Endodermal cell (in vitro differentiated cells): ENCODE data around the gene PLOD2. TPM values are rescaled to one million over a fixed set of nuclear protein-coding genes. Genes with fewer than 3 reads are reported as not detected.
A peak's percentile ranks its signal among the peaks of the same experiment; 100 is the strongest.

ENCODE experiments used
- DNase-seq: peaks from one replicate; pipeline ENCODE4 v3.0.0-alpha.2; 2017
- H3K27ac ChIP-seq: 2 replicates; pipeline ENCODE4 v1.5.1; 2013; ENCODE audit warnings: mild to moderate bottlenecking, low read depth, low read length, moderate library complexity
- H3K27me3 ChIP-seq: 2 replicates; pipeline ENCODE4 v1.6.1; 2013; ENCODE audit warnings: mild to moderate bottlenecking, low read length, moderate library complexity; ENCODE audit not compliant: insufficient read depth, control insufficient read depth, poor library complexity, severe bottlenecking
- H3K36me3 ChIP-seq: 2 replicates; pipeline ENCODE4 v1.7.0; 2013; ENCODE audit warnings: mild to moderate bottlenecking, low read length, moderate library complexity; ENCODE audit not compliant: control insufficient read depth, insufficient read depth
- H3K4me1 ChIP-seq: one replicate; pipeline ENCODE4 v1.7.0; 2013; ENCODE audit warnings: low read length; ENCODE audit not compliant: control insufficient read depth, insufficient read depth
- H3K4me3 ChIP-seq: 2 replicates; pipeline ENCODE4 v1.5.1; 2013; ENCODE audit warnings: mild to moderate bottlenecking, low read length, moderate library complexity
- H3K9ac ChIP-seq: 2 replicates; pipeline ENCODE4 v1.6.1; 2013; ENCODE audit warnings: mild to moderate bottlenecking, low read length, moderate library complexity; ENCODE audit not compliant: poor library complexity, severe bottlenecking; ENCODE audit errors: extremely low read depth
- H3K9me3 ChIP-seq: 2 replicates; pipeline ENCODE4 v1.6.1; 2013; ENCODE audit warnings: mild to moderate bottlenecking, low read length, moderate library complexity; ENCODE audit not compliant: control insufficient read depth
- H3K27ac Mint-ChIP-seq: 2 replicates; pipeline ENCODE4 v1.8.0; 2020; ENCODE audit warnings: mixed read lengths
- H3K27me3 Mint-ChIP-seq: 2 replicates; pipeline ENCODE4 v1.8.0; 2021; ENCODE audit warnings: mild to moderate bottlenecking, mixed read lengths; ENCODE audit not compliant: insufficient read depth
- H3K36me3 Mint-ChIP-seq: 2 replicates; pipeline ENCODE4 v1.8.0; 2020; ENCODE audit warnings: low read depth, mixed read lengths
- H3K4me1 Mint-ChIP-seq: 2 replicates; pipeline ENCODE4 v1.8.0; 2020; ENCODE audit warnings: mixed read lengths
- H3K4me3 Mint-ChIP-seq: 2 replicates; pipeline ENCODE4 v1.8.0; 2020; ENCODE audit warnings: mild to moderate bottlenecking, moderate library complexity, mixed read lengths
- H3K9me3 Mint-ChIP-seq: 2 replicates; pipeline ENCODE4 v1.8.0; 2020; ENCODE audit warnings: mild to moderate bottlenecking, mixed read lengths
- CTCF ChIP-seq: fragments of 200-600 bp; sonication (generic); conservative IDR thresholded peaks from 2 replicates; pipeline ENCODE4 v1.5.0; 2021; ENCODE audit warnings: antibody characterized with exemption, mild to moderate bottlenecking
- WGBS, 2 experiments: methylation state at CpG; one replicate each; pipeline versions ENCODE4 v1.1.5 to v1.1.7; 2013; ENCODE audit warnings: missing lambda C conversion rate in 2 of 2, mixed read lengths in 1 of 2; ENCODE audit not compliant: insufficient coverage in 1 of 2, insufficient read length in 1 of 2; 5-methylcytosine and 5-hydroxymethylcytosine counted together
- total RNA-seq, 2 donors: library from RNA; stranded (reverse); fragmentation: NEBNext Ultra II Directional in 1 of 2; extraction: Animal tissue kit (Norgen Biotek cat#: 25700) in 1 of 2; gene quantifications; 2 replicates in 1 of 2; 3 replicates in 1 of 2; pipeline ENCODE4 v1.2.1, GENCODE V29; 2021

Gene PLOD2
- total RNA-seq, 2 donors from 2014 or later, result 37.9 to 65.5 TPM

DNA sequence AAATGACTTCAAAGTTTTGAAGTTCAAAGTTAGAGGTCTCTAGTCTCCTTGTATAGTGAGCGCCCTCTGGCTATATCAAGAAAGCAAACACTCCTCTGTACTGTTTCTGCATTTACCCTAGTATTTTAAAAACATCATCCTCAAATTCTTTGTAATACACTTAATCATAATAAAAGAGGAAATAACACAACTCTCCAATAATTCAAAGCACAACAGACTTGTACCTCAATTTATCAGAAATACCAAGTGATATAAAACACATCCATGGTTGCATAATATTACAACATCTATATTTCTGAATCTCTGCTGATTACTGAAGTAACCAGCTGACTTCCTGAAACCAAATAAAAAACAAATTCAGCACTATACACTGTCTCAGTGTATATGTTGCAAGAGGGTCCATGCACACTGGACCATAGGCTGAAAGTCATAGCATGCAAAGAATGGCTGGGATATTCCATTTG lies 12.5 kb downstream of the PLOD2 start:
- H3K4me3 Mint-ChIP-seq, result no peak overlapping the region
- H3K4me1 Mint-ChIP-seq, result peaks cover 7% of the 10 kb centered on the region
- H3K9me3 Mint-ChIP-seq, result no peaks in the 10 kb centered on the region
- no peak overlapping the region for H3K4me3 ChIP-seq
- H3K27me3 ChIP-seq, result no peaks in the 10 kb centered on the region
- H3K9me3 ChIP-seq, result no peaks in the 10 kb centered on the region
- H3K4me1 ChIP-seq, result no peaks in the 10 kb centered on the region
- H3K27me3 Mint-ChIP-seq, result no peaks in the 10 kb centered on the region
- H3K36me3 Mint-ChIP-seq, result peaks cover 7% of the 10 kb centered on the region
- DNase-seq, result no peak
- no peak overlapping the region for H3K9ac ChIP-seq
- H3K27ac ChIP-seq, result no peak overlapping the region
- H3K27ac Mint-ChIP-seq, result no peak overlapping the region
- peak; percentile 55 for TF ChIP-seq CTCF
- 65 to 100% methylated on average over 1 of the region's 1 CpG for WGBS, 2 experiments
- no peaks in the 10 kb centered on the region for H3K36me3 ChIP-seq

- Mint-ChIP-seq H3K9me3 (no peaks in the 10 kb centered on the region), H3K27me3 (no peaks in the 10 kb centered on the region), H3K4me1 (no peaks in the 10 kb centered on the region), H3K36me3 (no peaks in the 10 kb centered on the region), H3K27ac (no peak overlapping the region), H3K4me3 (no peak overlapping the region)
- no peaks in the 10 kb centered on the region for H3K4me1 ChIP-seq
- H3K9ac ChIP-seq, result no peak overlapping the region
- no peak for TF ChIP-seq CTCF
- H3K27ac ChIP-seq, result no peak overlapping the region
- no peak for DNase-seq
- 100% methylated on average over 1 of the region's 1 CpG; no CpG with 5 or more reads in 1 of the 2 experiments for WGBS, 2 experiments
- H3K36me3 ChIP-seq, result no peaks in the 10 kb centered on the region
- H3K27me3 ChIP-seq, result no peaks in the 10 kb centered on the region
- no peak overlapping the region for H3K4me3 ChIP-seq
- no peaks in the 10 kb centered on the region for H3K9me3 ChIP-seq
These were observed 15.3 kb downstream of the PLOD2 start for GRCh38 chr3:146145642-146146041.

DNA sequence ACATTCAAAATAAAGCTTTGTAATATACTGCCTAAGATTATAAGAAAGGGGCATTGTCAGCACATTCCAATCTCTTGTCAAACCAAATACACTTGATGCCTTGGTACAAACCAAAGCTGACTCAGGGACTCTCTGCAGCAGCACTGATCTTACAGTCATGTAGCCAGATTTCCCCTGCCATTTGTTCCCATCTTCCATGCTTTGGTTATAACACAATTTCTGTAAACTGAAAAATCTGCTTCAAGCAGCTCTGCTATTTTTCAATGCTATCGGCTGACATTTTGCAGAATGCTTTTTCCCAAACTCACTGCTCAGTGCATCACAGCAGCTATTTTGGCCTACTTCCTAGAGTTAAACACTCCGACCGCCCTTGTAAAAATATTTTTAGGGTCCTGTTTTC lies 18.2 kb downstream of the PLOD2 start:
- TF ChIP-seq CTCF, result no peak
- H3K9ac ChIP-seq, result no peak overlapping the region
- 96 to 100% methylated on average over 2 to 3 of the region's 3 CpGs for WGBS, 2 experiments
- no peak overlapping the region for H3K4me3 ChIP-seq
- no peak overlapping the region for H3K4me3 Mint-ChIP-seq
- no peak for DNase-seq
- no peaks in the 10 kb centered on the region for H3K4me1 ChIP-seq
- no peaks in the 10 kb centered on the region for H3K27me3 ChIP-seq
- no peaks in the 10 kb centered on the region for H3K9me3 ChIP-seq
- no peaks in the 10 kb centered on the region for H3K4me1 Mint-ChIP-seq
- no peak overlapping the region for H3K27ac ChIP-seq
- H3K27me3 Mint-ChIP-seq, result no peaks in the 10 kb centered on the region
- no peaks in the 10 kb centered on the region for H3K9me3 Mint-ChIP-seq
- H3K36me3 Mint-ChIP-seq, result no peaks in the 10 kb centered on the region
- H3K27ac Mint-ChIP-seq, result no peak overlapping the region
- H3K36me3 ChIP-seq, result no peaks in the 10 kb centered on the region
